ENCODE results near the gene LENG8. TPM values are rescaled to one million over a fixed set of nuclear protein-coding genes. Genes with fewer than 3 reads are reported as not detected.

The LENG8 gene
- total RNA-seq, 1 donor from 2014 or later: 193 TPM

GRCh38 chr19:54424660-54425381 lies 24.2 kb upstream of the LENG8 start:
- no peak overlapping the region for H3K27ac ChIP-seq (ENCODE audit: low read depth, low read length)
- H3K27me3 ChIP-seq (ENCODE audit: insufficient read depth, low read length): peaks cover 11% of the 10 kb centered on the region
- DNase-seq (ENCODE audit: low read depth): no peak
- Mint-ChIP-seq H3K9me3 (ENCODE audit: unreplicated experiment) (no peaks in the 10 kb centered on the region), H3K27me3 (ENCODE audit: low read depth, unreplicated experiment) (peaks cover 2% of the 10 kb centered on the region), H3K4me1 (ENCODE audit: low read depth, unreplicated experiment) (peaks cover 2% of the 10 kb centered on the region), H3K4me3 (ENCODE audit: unreplicated experiment) (no peak overlapping the region), H3K36me3 (ENCODE audit: low read depth, unreplicated experiment) (no peaks in the 10 kb centered on the region), H3K27ac (ENCODE audit: unreplicated experiment) (no peak overlapping the region)
- no peaks in the 10 kb centered on the region for H3K79me2 ChIP-seq (ENCODE audit: insufficient read depth, low read length)
- TF ChIP-seq EZH2 (IDR thresholded peaks at IDR 0.05; ENCODE audit: insufficient read depth, low read length) (no peak), CTCF (IDR thresholded peaks at IDR 0.05; ENCODE audit: insufficient read depth, low read depth, low read length) (no peak)
- no peaks in the 10 kb centered on the region for H3K36me3 ChIP-seq (ENCODE audit: insufficient read depth, low read length)
- no peaks in the 10 kb centered on the region for H3K4me1 ChIP-seq (ENCODE audit: insufficient read depth, low read length)
- H4K20me1 ChIP-seq (ENCODE audit: insufficient read depth, low read length): no peaks in the 10 kb centered on the region
- H3K4me3 ChIP-seq (ENCODE audit: insufficient read depth, low read depth, low read length): no peak overlapping the region
- no peaks in the 10 kb centered on the region for H3K9me3 ChIP-seq (ENCODE audit: insufficient read depth, low read depth, low read length)
- H3K9ac ChIP-seq (ENCODE audit: low read length): no peak overlapping the region
- FAIRE-seq: no peak
- no peak overlapping the region for H3K4me2 ChIP-seq (ENCODE audit: low read length)
- no peak overlapping the region for H2AFZ ChIP-seq (ENCODE audit: low read depth, low read length)

- no peak for FAIRE-seq
These were observed 23.6 kb upstream of the LENG8 start for GRCh38 chr19:54425382-54425723.

More at GRCh38 chr19:54425382-54425723, 23.6 kb upstream of the LENG8 start:
- Mint-ChIP-seq H3K4me1 (ENCODE audit: low read depth, unreplicated experiment) (peaks cover 2% of the 10 kb centered on the region), H3K9me3 (ENCODE audit: unreplicated experiment) (no peaks in the 10 kb centered on the region), H3K27ac (ENCODE audit: unreplicated experiment) (no peak overlapping the region), H3K27me3 (ENCODE audit: low read depth, unreplicated experiment) (peaks cover 2% of the 10 kb centered on the region), H3K4me3 (ENCODE audit: unreplicated experiment) (no peak overlapping the region), H3K36me3 (ENCODE audit: low read depth, unreplicated experiment) (no peaks in the 10 kb centered on the region)
- Histone ChIP-seq H3K4me2 (ENCODE audit: low read length) (no peak overlapping the region), H3K36me3 (ENCODE audit: insufficient read depth, low read length) (no peaks in the 10 kb centered on the region), H2AFZ (ENCODE audit: low read depth, low read length) (no peak overlapping the region), H3K9ac (ENCODE audit: low read length) (no peak overlapping the region), H3K27ac (ENCODE audit: low read depth, low read length) (no peak overlapping the region), H3K79me2 (ENCODE audit: insufficient read depth, low read length) (no peaks in the 10 kb centered on the region), H3K4me1 (ENCODE audit: insufficient read depth, low read length) (no peaks in the 10 kb centered on the region), H3K9me3 (ENCODE audit: insufficient read depth, low read depth, low read length) (no peaks in the 10 kb centered on the region), H4K20me1 (ENCODE audit: insufficient read depth, low read length) (no peaks in the 10 kb centered on the region), H3K27me3 (ENCODE audit: insufficient read depth, low read length) (peaks cover 10% of the 10 kb centered on the region), H3K4me3 (ENCODE audit: insufficient read depth, low read depth, low read length) (no peak overlapping the region)
- no peak for DNase-seq (ENCODE audit: low read depth)
- no peak for TF ChIP-seq CTCF (IDR thresholded peaks at IDR 0.05; ENCODE audit: insufficient read depth, low read depth, low read length)
- no peak for TF ChIP-seq EZH2 (IDR thresholded peaks at IDR 0.05; ENCODE audit: insufficient read depth, low read length)

All from astrocyte (in vitro differentiated cells and primary cell).